SK-N-SH treated with all-trans-retinoic acid at 6 μM for 48 hours (cell line): ENCODE measurements around the gene HPCAL1.
A peak's percentile ranks its signal among the peaks of the same experiment; 100 is the strongest.

Experiments used
- ATAC-seq: fragments of 200-7000 bp; cut with Tn5 transposase; 3 replicates; pipeline ENCODE4 v1.9.1; 2020; ENCODE audit warnings: mild to moderate bottlenecking, moderate library complexity
- ARNTL ChIP-seq: fragments of 450-650 bp; formaldehyde crosslinking; IDR thresholded peaks from 2 replicates; pipeline ENCODE4 v1.5.0; 2020; ENCODE audit warnings: low read depth, mild to moderate bottlenecking, moderate library complexity, borderline replicate concordance
- BACH2 ChIP-seq: fragments of 250-450 bp; sonication (Bioruptor Pico); IDR thresholded peaks from 2 replicates; pipeline ENCODE4 v1.9.0; 2021; ENCODE audit warnings: mild to moderate bottlenecking, borderline replicate concordance
- CSDC2 ChIP-seq: fragments of 250-450 bp; sonication (Bioruptor Pico); IDR thresholded peaks from 2 replicates; pipeline ENCODE4 v1.5.0; 2020; ENCODE audit warnings: mild to moderate bottlenecking, moderate library complexity
- ESRRG ChIP-seq: fragments of 250-450 bp; sonication (Bioruptor Pico); IDR thresholded peaks from 2 replicates; pipeline ENCODE4 v1.6.1; 2021; ENCODE audit warnings: mild to moderate bottlenecking
- GLIS3 ChIP-seq: fragments of 250-450 bp; sonication (Bioruptor Pico); IDR thresholded peaks from 2 replicates; pipeline ENCODE4 v1.5.0; 2020; ENCODE audit warnings: mild to moderate bottlenecking, moderate library complexity
- OSR1 ChIP-seq: fragments of 250-450 bp; sonication (Bioruptor Pico); IDR thresholded peaks from 2 replicates; pipeline ENCODE4 v1.8.0; 2022; ENCODE audit warnings: moderate library complexity, mild to moderate bottlenecking, inconsistent platforms
- PATZ1 ChIP-seq: fragments of 250-450 bp; sonication (Bioruptor Pico); IDR thresholded peaks from 2 replicates; pipeline ENCODE4 v1.8.0; 2020; ENCODE audit warnings: mild to moderate bottlenecking, moderate library complexity, borderline replicate concordance
- POU6F1 ChIP-seq: fragments of 250-450 bp; sonication (Bioruptor Pico); IDR thresholded peaks from 2 replicates; pipeline ENCODE4 v1.8.0; 2021; ENCODE audit warnings: low read depth, mild to moderate bottlenecking, moderate library complexity, borderline replicate concordance
- PPARA ChIP-seq: fragments of 250-450 bp; sonication (Bioruptor Pico); IDR thresholded peaks from 2 replicates; pipeline ENCODE4 v1.5.0; 2020; ENCODE audit warnings: mild to moderate bottlenecking, borderline replicate concordance
- RARB ChIP-seq: fragments of 250-450 bp; sonication (Bioruptor Pico); IDR thresholded peaks from 2 replicates; pipeline ENCODE4 v1.8.0; 2021; ENCODE audit warnings: mild to moderate bottlenecking, moderate library complexity
- SNAI2 ChIP-seq: fragments of 250-450 bp; sonication (Bioruptor Pico); IDR thresholded peaks from 2 replicates; pipeline ENCODE4 v1.5.0; 2020; ENCODE audit warnings: mild to moderate bottlenecking, moderate library complexity
- TCF4 ChIP-seq: fragments of 250-450 bp; sonication (Bioruptor Pico); IDR thresholded peaks from 2 replicates; pipeline ENCODE4 v1.8.0; 2021; ENCODE audit warnings: mild to moderate bottlenecking, moderate library complexity, borderline replicate concordance
- TOX ChIP-seq: fragments of 250-450 bp; sonication (Bioruptor Pico); IDR thresholded peaks from 2 replicates; pipeline ENCODE4 v1.8.0; 2021; ENCODE audit warnings: mild to moderate bottlenecking, moderate library complexity, borderline replicate concordance
- ZFP3 ChIP-seq: fragments of 250-450 bp; sonication (Bioruptor Pico); IDR thresholded peaks from 2 replicates; pipeline ENCODE4 v1.5.0; 2020; ENCODE audit warnings: mild to moderate bottlenecking, moderate library complexity
- ZFP30 ChIP-seq: fragments of 450-650 bp; formaldehyde crosslinking; IDR thresholded peaks from 2 replicates; pipeline ENCODE4 v1.5.0; 2022; ENCODE audit warnings: mild to moderate bottlenecking, moderate library complexity
- ZNF565 ChIP-seq: fragments of 450-650 bp; formaldehyde crosslinking; conservative IDR thresholded peaks from 2 replicates; pipeline ENCODE4 v1.5.0; 2020; ENCODE audit warnings: low read depth, mild to moderate bottlenecking, moderate library complexity
- ZNF70 ChIP-seq: fragments of 450-650 bp; formaldehyde crosslinking; IDR thresholded peaks from 2 replicates; pipeline ENCODE4 v1.5.0; 2020; ENCODE audit warnings: mild to moderate bottlenecking, moderate library complexity
- ZNF8 ChIP-seq: fragments of 450-650 bp; formaldehyde crosslinking; IDR thresholded peaks from 2 replicates; pipeline ENCODE4 v1.5.0; 2020; ENCODE audit warnings: mild to moderate bottlenecking, moderate library complexity
- TF ChIP-seq, protein P1 (sequence below): fragments of 250-450 bp; sonication (Bioruptor Pico); IDR thresholded peaks from 2 replicates; pipeline ENCODE4 v1.5.1; 2020; ENCODE audit warnings: low read depth, mild to moderate bottlenecking, moderate library complexity
- TF ChIP-seq, protein P2 (sequence below): fragments of 250-450 bp; sonication (Bioruptor Pico); IDR thresholded peaks from 2 replicates; pipeline ENCODE4 v1.5.0; 2020; ENCODE audit warnings: mild to moderate bottlenecking, moderate library complexity
- TF ChIP-seq, protein P3 (sequence below): fragments of 250-450 bp; sonication (Bioruptor Pico); IDR thresholded peaks from 2 replicates; pipeline ENCODE4 v1.5.1; 2021; ENCODE audit warnings: mild to moderate bottlenecking, moderate library complexity

Gene HPCAL1

GRCh38 chr2:10434886-10435819, 132.4 kb downstream of the HPCAL1 start:
- peak; percentile 87 for ATAC-seq
- TF ChIP-seq CSDC2 (CRISPR knock-in tag), result no peak
- TF ChIP-seq, protein P1, sequence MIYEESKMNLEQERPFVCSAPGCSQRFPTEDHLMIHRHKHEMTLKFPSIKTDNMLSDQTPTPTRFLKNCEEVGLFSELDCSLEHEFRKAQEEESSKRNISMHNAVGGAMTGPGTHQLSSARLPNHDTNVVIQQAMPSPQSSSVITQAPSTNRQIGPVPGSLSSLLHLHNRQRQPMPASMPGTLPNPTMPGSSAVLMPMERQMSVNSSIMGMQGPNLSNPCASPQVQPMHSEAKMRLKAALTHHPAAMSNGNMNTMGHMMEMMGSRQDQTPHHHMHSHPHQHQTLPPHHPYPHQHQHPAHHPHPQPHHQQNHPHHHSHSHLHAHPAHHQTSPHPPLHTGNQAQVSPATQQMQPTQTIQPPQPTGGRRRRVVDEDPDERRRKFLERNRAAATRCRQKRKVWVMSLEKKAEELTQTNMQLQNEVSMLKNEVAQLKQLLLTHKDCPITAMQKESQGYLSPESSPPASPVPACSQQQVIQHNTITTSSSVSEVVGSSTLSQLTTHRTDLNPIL (CRISPR knock-in tag), result no peak
- no peak for TF ChIP-seq ZNF8
- no peak for TF ChIP-seq POU6F1 (CRISPR knock-in tag)
- TF ChIP-seq TOX, result no peak
- no peak for TF ChIP-seq ARNTL (CRISPR knock-in tag)
- TF ChIP-seq ZFP3, result no peak
- TF ChIP-seq BACH2, result no peak
- TF ChIP-seq ZNF565, result no peak
- no peak for TF ChIP-seq SNAI2 (CRISPR knock-in tag)
- no peak for TF ChIP-seq RARB (CRISPR knock-in tag)
- TF ChIP-seq, protein P2, sequence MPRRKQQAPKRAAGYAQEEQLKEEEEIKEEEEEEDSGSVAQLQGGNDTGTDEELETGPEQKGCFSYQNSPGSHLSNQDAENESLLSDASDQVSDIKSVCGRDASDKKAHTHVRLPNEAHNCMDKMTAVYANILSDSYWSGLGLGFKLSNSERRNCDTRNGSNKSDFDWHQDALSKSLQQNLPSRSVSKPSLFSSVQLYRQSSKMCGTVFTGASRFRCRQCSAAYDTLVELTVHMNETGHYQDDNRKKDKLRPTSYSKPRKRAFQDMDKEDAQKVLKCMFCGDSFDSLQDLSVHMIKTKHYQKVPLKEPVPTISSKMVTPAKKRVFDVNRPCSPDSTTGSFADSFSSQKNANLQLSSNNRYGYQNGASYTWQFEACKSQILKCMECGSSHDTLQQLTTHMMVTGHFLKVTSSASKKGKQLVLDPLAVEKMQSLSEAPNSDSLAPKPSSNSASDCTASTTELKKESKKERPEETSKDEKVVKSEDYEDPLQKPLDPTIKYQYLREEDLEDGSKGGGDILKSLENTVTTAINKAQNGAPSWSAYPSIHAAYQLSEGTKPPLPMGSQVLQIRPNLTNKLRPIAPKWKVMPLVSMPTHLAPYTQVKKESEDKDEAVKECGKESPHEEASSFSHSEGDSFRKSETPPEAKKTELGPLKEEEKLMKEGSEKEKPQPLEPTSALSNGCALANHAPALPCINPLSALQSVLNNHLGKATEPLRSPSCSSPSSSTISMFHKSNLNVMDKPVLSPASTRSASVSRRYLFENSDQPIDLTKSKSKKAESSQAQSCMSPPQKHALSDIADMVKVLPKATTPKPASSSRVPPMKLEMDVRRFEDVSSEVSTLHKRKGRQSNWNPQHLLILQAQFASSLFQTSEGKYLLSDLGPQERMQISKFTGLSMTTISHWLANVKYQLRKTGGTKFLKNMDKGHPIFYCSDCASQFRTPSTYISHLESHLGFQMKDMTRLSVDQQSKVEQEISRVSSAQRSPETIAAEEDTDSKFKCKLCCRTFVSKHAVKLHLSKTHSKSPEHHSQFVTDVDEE (CRISPR knock-in tag), result no peak
- TF ChIP-seq, all 23 proteins: peak for 0

GRCh38 chr2:10435820-10436204, 133.1 kb downstream of the HPCAL1 start:
- ATAC-seq, result no peak
- no peak for TF ChIP-seq SNAI2 (CRISPR knock-in tag)
- TF ChIP-seq TCF4, result no peak
- TF ChIP-seq CSDC2 (CRISPR knock-in tag), result no peak
- no peak for TF ChIP-seq ZNF70
- TF ChIP-seq PPARA (CRISPR knock-in tag), result no peak
- TF ChIP-seq GLIS3 (CRISPR knock-in tag), result no peak
- TF ChIP-seq OSR1 (CRISPR knock-in tag), result no peak
- TF ChIP-seq ARNTL (CRISPR knock-in tag), result no peak
- TF ChIP-seq, protein P2 (CRISPR knock-in tag), result no peak
- TF ChIP-seq, protein P3, sequence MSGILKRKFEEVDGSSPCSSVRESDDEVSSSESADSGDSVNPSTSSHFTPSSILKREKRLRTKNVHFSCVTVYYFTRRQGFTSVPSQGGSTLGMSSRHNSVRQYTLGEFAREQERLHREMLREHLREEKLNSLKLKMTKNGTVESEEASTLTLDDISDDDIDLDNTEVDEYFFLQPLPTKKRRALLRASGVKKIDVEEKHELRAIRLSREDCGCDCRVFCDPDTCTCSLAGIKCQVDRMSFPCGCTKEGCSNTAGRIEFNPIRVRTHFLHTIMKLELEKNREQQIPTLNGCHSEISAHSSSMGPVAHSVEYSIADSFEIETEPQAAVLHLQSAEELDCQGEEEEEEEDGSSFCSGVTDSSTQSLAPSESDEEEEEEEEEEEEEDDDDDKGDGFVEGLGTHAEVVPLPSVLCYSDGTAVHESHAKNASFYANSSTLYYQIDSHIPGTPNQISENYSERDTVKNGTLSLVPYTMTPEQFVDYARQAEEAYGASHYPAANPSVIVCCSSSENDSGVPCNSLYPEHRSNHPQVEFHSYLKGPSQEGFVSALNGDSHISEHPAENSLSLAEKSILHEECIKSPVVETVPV, result no peak
- TF ChIP-seq POU6F1 (CRISPR knock-in tag), result no peak
- TF ChIP-seq ESRRG (CRISPR knock-in tag), result no peak
- TF ChIP-seq PATZ1 (CRISPR knock-in tag), result no peak
- TF ChIP-seq ZFP30 (CRISPR knock-in tag), result no peak
